Esophagus squamous epithelium (tissue), 4 donors: ENCODE measurements around the gene CEBPE.

Source experiments
- POLR2A ChIP-seq, 4 donors: fragments of 450-650 bp; IDR thresholded peaks; one replicate each; pipeline ENCODE4 v1.6.1; 2017; ENCODE audit warnings: antibody characterized with exemption in 4 of 4, mild to moderate bottlenecking in 4 of 4, moderate library complexity in 3 of 4
- TF ChIP-seq, protein P1 (sequence below), 6 experiments: fragments of 450-650 bp in 4 of 6; fragments of 200-600 bp in 2 of 6; sonication (generic) in 2 of 6; IDR thresholded peaks; one replicate each; pipeline ENCODE4 v1.5.1; 2016 to 2019; ENCODE audit warnings: antibody characterized with exemption in 6 of 6, mild to moderate bottlenecking in 4 of 6, moderate library complexity in 4 of 6

DNA sequence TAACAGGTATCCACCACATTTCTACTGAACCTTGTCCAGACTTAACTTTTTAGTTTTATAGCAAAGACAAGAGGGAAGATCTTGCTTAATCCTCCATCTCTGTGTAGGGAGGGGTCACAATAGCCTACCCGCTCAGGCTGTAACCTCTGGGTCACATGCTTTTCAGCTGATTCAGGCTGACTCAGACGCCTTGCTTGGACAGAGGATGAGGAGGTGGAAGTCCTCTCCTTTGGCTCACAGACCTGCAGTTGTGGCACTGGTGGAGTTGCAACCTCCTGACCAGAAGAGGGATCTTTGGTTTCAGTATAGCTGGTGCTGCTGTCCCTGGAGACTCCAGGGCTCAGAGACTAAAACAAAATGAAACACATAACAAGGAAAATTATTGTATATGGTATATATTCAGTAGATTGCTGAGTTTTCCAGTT lies 40.4 kb downstream of the CEBPE start:
- TF ChIP-seq, protein P1, sequence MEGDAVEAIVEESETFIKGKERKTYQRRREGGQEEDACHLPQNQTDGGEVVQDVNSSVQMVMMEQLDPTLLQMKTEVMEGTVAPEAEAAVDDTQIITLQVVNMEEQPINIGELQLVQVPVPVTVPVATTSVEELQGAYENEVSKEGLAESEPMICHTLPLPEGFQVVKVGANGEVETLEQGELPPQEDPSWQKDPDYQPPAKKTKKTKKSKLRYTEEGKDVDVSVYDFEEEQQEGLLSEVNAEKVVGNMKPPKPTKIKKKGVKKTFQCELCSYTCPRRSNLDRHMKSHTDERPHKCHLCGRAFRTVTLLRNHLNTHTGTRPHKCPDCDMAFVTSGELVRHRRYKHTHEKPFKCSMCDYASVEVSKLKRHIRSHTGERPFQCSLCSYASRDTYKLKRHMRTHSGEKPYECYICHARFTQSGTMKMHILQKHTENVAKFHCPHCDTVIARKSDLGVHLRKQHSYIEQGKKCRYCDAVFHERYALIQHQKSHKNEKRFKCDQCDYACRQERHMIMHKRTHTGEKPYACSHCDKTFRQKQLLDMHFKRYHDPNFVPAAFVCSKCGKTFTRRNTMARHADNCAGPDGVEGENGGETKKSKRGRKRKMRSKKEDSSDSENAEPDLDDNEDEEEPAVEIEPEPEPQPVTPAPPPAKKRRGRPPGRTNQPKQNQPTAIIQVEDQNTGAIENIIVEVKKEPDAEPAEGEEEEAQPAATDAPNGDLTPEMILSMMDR (IDR thresholded peaks at IDR 0.05): no peak
- no peak for TF ChIP-seq POLR2A (IDR thresholded peaks at IDR 0.05)
